ENCODE data around the gene PPP1R10.

The PPP1R10 gene

GRCh38 chr6:30554404-30554803, 62.6 kb downstream of the PPP1R10 start:
- DNase-seq (ENCODE audit: low read depth): no peak
- H3K4me3 ChIP-seq (ENCODE audit: low read depth, low read length): no peak overlapping the region
- no peak for TF ChIP-seq CTCF (IDR thresholded peaks at IDR 0.05; ENCODE audit: control insufficient read depth, extremely low read depth, insufficient read depth)
